GM18861 (cell line): ENCODE measurements around the gene CCDC69.

Experiments used
- ATAC-seq: cut with Tn5 transposase; IDR thresholded peaks from one replicate; pipeline ENCODE4 v1.9.1; 2021; ENCODE audit not compliant: unreplicated experiment

The CCDC69 gene

GRCh38 chr5:151146061-151146460 lies 77.8 kb downstream of the CCDC69 start:
- no peak for ATAC-seq

GRCh38 chr5:151144922-151145321 lies 79.0 kb downstream of the CCDC69 start:
- no peak for ATAC-seq

- ATAC-seq: no peak
Measured at GRCh38 chr5:151144275-151144674, 79.6 kb downstream of the CCDC69 start.

- ATAC-seq: no peak
Measured at GRCh38 chr5:151143645-151144044, 80.2 kb downstream of the CCDC69 start.

DNA sequence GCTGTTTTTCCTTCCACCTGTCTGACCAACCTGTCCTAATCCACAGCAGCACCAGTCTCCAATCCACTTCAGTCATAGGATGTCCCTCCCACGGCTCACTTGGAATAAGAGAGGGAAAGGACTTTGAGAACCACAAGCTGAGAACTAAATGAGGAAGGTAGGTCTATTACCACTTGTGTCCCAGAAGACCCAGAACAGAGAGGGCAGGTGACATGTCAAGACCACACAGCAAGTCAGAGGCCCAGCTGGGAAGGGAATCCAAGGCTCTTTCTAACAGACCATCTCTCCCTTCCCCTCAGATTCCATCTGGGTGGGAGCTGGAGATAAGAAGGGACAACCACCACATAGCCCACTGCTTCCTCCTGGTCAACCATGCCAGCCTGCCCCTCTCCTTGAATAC lies 81.0 kb downstream of the CCDC69 start:
- ATAC-seq: no peak

- peak; percentile 78 for ATAC-seq
Measured at GRCh38 chr5:151141535-151141934, 82.4 kb downstream of the CCDC69 start.

DNA sequence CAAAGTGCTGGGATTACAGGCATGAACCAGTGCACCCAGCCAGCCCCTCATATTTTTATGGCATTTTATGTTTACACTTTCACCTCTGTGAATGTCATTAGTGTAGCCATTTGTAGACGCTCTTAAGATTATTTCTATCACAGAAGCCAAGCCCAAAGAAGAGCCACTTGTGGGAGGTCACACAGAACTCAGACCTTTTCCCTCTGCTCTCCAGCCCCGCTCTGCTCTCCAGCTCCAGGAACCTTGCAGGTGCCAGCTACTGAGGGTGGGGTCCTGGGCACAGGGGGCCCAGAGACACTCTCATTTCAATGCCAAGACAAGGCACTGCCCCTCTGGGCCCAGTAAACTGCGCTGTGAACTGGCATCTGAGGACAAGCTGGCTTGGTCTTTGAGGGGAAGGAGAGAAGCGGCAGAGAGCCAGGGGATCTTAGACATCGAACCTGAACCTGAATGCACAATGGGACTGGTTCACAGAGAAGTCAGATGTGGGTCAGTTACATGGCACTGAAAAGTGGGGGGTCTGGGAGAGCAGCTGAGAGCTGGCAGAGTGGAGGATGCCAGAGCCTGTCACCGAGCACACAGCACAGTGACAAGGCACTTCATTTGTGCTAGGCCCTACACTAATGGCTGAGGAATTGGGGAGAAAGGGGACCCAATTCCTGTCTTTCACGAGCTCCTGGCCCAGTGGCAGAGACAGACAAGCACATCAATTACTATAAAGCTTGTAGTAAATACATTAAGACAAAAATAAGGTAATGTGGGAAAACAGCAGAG lies 83.0 kb downstream of the CCDC69 start:
- ATAC-seq: no peak

DNA sequence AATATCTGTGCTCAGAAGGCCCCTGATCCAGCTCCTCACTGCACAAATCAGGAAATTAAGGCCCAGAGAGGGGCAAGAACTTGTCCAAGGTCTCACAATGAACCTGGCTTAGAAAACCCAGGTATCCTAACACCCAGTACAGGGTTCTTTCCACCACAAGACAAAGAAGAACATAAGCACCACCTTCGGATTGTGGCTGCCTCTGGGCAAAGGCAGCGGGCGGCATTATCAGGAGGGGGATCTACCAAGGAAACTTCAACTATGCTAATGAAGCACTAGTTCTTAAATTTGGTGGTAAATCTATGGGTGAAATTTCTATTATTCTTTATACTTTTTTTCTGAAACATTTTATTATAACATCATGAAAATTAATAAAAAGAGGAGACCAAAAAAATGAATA lies 84.2 kb downstream of the CCDC69 start:
- no peak for ATAC-seq

GRCh38 chr5:151139015-151139414 lies 84.9 kb downstream of the CCDC69 start:
- ATAC-seq: no peak

- ATAC-seq: no peak
Measured at GRCh38 chr5:151138114-151138513, 85.8 kb downstream of the CCDC69 start.

- no peak for ATAC-seq
Measured at GRCh38 chr5:151137067-151137825, 86.6 kb downstream of the CCDC69 start.

DNA sequence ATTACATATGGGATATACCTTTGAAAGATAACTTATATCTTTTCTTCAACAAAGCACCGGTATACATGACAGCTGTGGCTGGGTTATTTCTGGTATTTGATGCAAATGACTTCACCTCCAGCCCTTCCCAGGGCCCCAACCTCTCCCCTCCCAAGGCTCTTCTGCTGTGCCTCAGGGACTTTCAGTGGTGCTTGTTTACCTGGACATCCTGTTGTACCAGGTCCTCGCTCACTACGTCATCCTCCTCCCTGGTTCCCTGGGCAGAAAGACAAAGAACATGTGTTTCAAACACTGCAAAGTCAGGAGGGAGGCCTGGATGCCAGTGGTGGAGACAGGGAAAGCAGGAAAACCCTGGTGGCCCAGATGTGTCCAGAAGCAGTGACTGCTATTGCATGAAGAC lies 89.7 kb downstream of the CCDC69 start:
- peak; percentile 51 for ATAC-seq

- no peak for ATAC-seq
Measured at GRCh38 chr5:151132963-151133362, 90.9 kb downstream of the CCDC69 start.
